GM12878 (cell line): Measurements from ENCODE around the gene IQGAP2. TPM values are rescaled to one million over a fixed set of nuclear protein-coding genes. Genes with fewer than 3 reads are reported as not detected.

Source experiments
- ATAC-seq: fragments of 200-7000 bp; cut with Tn5 transposase; 3 replicates; pipeline ENCODE4 v1.9.1; 2020; ENCODE audit warnings: mild to moderate bottlenecking, moderate library complexity
- BruUV-seq: library from RNA; stranded (reverse); fragments of 400-500 nt; replicated peaks from 2 replicates; lab custom pipeline; 2021; lab: Mats Ljungman, UMichigan
- CTCF ChIA-PET: fragments of 300-600 bp; sonication (Branson Sonifier 250); formaldehyde crosslinking; extraction: SDS; loops from one replicate; lab custom pipeline; 2021; ENCODE audit warnings: inconsistent platforms; lab: Yijun Ruan, JAX
- POLR2A ChIA-PET: fragments of 350-600 bp; formaldehyde crosslinking; extraction: SDS; loops from one replicate; lab custom pipeline; 2021; ENCODE audit warnings: inconsistent platforms; lab: Charles Lee
- RAD21 ChIA-PET: fragments of 300-600 bp; sonication (Branson Sonifier 250); formaldehyde crosslinking; loops from one replicate; lab custom pipeline; 2023; ENCODE audit warnings: antibody characterized with exemption; ENCODE audit not compliant: unreplicated experiment; lab: Charles Lee
- SMC1A ChIA-PET: fragments of 300-600 bp; sonication (Branson Sonifier 250); formaldehyde crosslinking; loops from one replicate; lab custom pipeline; 2023; ENCODE audit not compliant: unreplicated experiment, uncharacterized antibody; lab: Charles Lee
- DNase-seq: peaks from one replicate; pipeline ENCODE4 v3.0.0-alpha.2; 2011; ENCODE audit warnings: low read depth, low spot score
- FAIRE-seq: peaks from 3 replicates; lab custom pipeline; 2011; peaks lifted over from hg19 to GRCh38; lab: Jason Lieb, UNC
- H2AFZ ChIP-seq: 2 replicates; pipeline ENCODE4 v1.6.0; 2011; ENCODE audit warnings: low read depth, low read length, control low read depth; ENCODE audit not compliant: control insufficient read depth
- H3K27ac ChIP-seq: 2 replicates; pipeline ENCODE4 v1.5.1; 2011; ENCODE audit warnings: control low read depth; ENCODE audit not compliant: control insufficient read depth, insufficient read depth
- H3K27me3 ChIP-seq, 2 experiments: replicated peaks in 1 of 2; 2 replicates each; pipeline versions ENCODE4 v1.6.0 to v1.6.1; 2011; ENCODE audit warnings: low read length in 1 of 2; ENCODE audit not compliant: control insufficient read depth in 2 of 2, insufficient read depth in 2 of 2
- H3K36me3 ChIP-seq, 2 experiments: 2 replicates each; pipeline ENCODE4 v1.5.1; 2011; ENCODE audit warnings: low read length in 1 of 2; ENCODE audit not compliant: control insufficient read depth in 2 of 2, insufficient read depth in 2 of 2
- H3K4me1 ChIP-seq: 2 replicates; pipeline ENCODE4 v1.6.1; 2011; ENCODE audit warnings: mild to moderate bottlenecking, low read length, moderate library complexity, mixed read lengths; ENCODE audit not compliant: control insufficient read depth, insufficient read depth
- H3K4me2 ChIP-seq: 2 replicates; pipeline ENCODE4 v1.6.0; 2011; ENCODE audit warnings: control low read depth; ENCODE audit not compliant: control insufficient read depth, insufficient read depth
- H3K4me3 ChIP-seq: fragments of 200-600 bp; sonication (generic); 2 replicates; pipeline ENCODE4 v1.5.1; 2016
- H3K79me2 ChIP-seq: 2 replicates; pipeline ENCODE4 v1.6.0; 2011; ENCODE audit warnings: low read length; ENCODE audit not compliant: control insufficient read depth, insufficient read depth
- H3K9ac ChIP-seq: 2 replicates; pipeline ENCODE4 v1.8.0; 2011; ENCODE audit warnings: low read length, control low read depth, mixed read lengths; ENCODE audit not compliant: control insufficient read depth, insufficient read depth
- H3K9me3 ChIP-seq: replicated peaks from 3 replicates; pipeline ENCODE4 v1.5.1; 2011; ENCODE audit warnings: mild to moderate bottlenecking, low read length; ENCODE audit not compliant: control insufficient read depth, insufficient read depth
- H4K20me1 ChIP-seq: 2 replicates; pipeline ENCODE4 v1.6.0; 2011; ENCODE audit not compliant: control insufficient read depth, insufficient read depth
- ATF2 ChIP-seq: IDR thresholded peaks from 2 replicates; pipeline ENCODE4 v1.6.1; 2012; ENCODE audit warnings: low read length, inconsistent platforms
- BCL11A ChIP-seq: IDR thresholded peaks from 2 replicates; pipeline ENCODE4 v1.6.1; 2011; ENCODE audit warnings: low read depth, low read length
- BCLAF1 ChIP-seq: fragments of 450-650 bp; IDR thresholded peaks from 2 replicates; pipeline ENCODE4 v1.6.1; 2017; ENCODE audit warnings: antibody characterized with exemption, mild to moderate bottlenecking, moderate library complexity
- BMI1 ChIP-seq: fragments of 450-650 bp; IDR thresholded peaks from 2 replicates; pipeline ENCODE4 v1.6.1; 2016; ENCODE audit warnings: mild to moderate bottlenecking, moderate library complexity, borderline replicate concordance
- CBFB ChIP-seq: IDR thresholded peaks from 2 replicates; pipeline ENCODE4 v1.6.1; 2016; ENCODE audit warnings: antibody characterized with exemption, low read depth
- EED ChIP-seq: sonication (generic); IDR thresholded peaks from 2 replicates; pipeline ENCODE4 v1.6.1; 2016; ENCODE audit warnings: antibody characterized with exemption, low read depth
- ETV6 ChIP-seq, 2 experiments: fragments of 450-650 bp in 1 of 2; IDR thresholded peaks in 1 of 2; conservative IDR thresholded peaks in 1 of 2; 2 replicates each; pipeline ENCODE4 v1.6.1; 2014; ENCODE audit warnings: antibody characterized with exemption in 1 of 2, borderline replicate concordance in 1 of 2, low read depth in 1 of 2, mild to moderate bottlenecking in 1 of 2, moderate library complexity in 1 of 2
- IRF3 ChIP-seq: fragments of 450-650 bp; IDR thresholded peaks from 2 replicates; pipeline ENCODE4 v1.6.1; 2014; ENCODE audit warnings: mild to moderate bottlenecking
- NFIC ChIP-seq: IDR thresholded peaks from 2 replicates; pipeline ENCODE4 v1.6.1; 2012; ENCODE audit warnings: low read depth, mild to moderate bottlenecking, inconsistent platforms, low read length, moderate library complexity
- SIX5 ChIP-seq: IDR thresholded peaks from 2 replicates; pipeline ENCODE4 v1.6.1; 2011; ENCODE audit warnings: mild to moderate bottlenecking, low read depth, low read length, moderate library complexity; ENCODE audit not compliant: severe bottlenecking
- SKIL ChIP-seq: fragments of 450-650 bp; IDR thresholded peaks from 2 replicates; pipeline ENCODE4 v1.6.1; 2017; ENCODE audit warnings: mild to moderate bottlenecking, low read depth, inconsistent platforms; ENCODE audit not compliant: poor library complexity, severe bottlenecking
- YBX1 ChIP-seq: fragments of 450-650 bp; IDR thresholded peaks from 2 replicates; pipeline ENCODE4 v1.6.1; 2016; ENCODE audit warnings: antibody characterized with exemption
- ZNF207 ChIP-seq: fragments of 450-650 bp; IDR thresholded peaks from 2 replicates; pipeline ENCODE4 v1.6.1; 2014; ENCODE audit warnings: antibody characterized with exemption, mild to moderate bottlenecking, borderline replicate concordance
- ZSCAN29 ChIP-seq: fragments of 450-650 bp; IDR thresholded peaks from 2 replicates; pipeline ENCODE4 v1.6.1; 2017; ENCODE audit warnings: mild to moderate bottlenecking, moderate library complexity
- WGBS: methylation state at CpG from one replicate; pipeline ENCODE4 v1.1.6; 2016; ENCODE audit warnings: low lambda C conversion rate; ENCODE audit not compliant: insufficient replicate concordance, insufficient coverage; ENCODE audit errors: missing lambda C conversion rate; 5-methylcytosine and 5-hydroxymethylcytosine counted together
- in situ Hi-C: fragments of 300-500 bp; cut with MboI; formaldehyde crosslinking; loops from 9 replicates; pipeline ENCODE4 v1.14.3; 2018; ENCODE audit warnings: mixed read lengths
- intact Hi-C: fragments of 100-400 bp; cut with micrococcal nuclease; formaldehyde crosslinking; loops from one replicate; pipeline ENCODE4 v1.14.2; 2022; ENCODE audit not compliant: unreplicated experiment
- polyA plus RNA-seq, 11 experiments: library from polyadenylated mRNA; depleted of rRNA in 4 of 11; unstranded in 6 of 11; stranded (reverse) in 5 of 11; fragments of >200 nt; fragmentation: Nextera tagmentation in 4 of 11; fragmentation: Illumina TruSeq in 1 of 11; extraction: Ambion mirVana in 4 of 11; extraction: Trizol in 1 of 11; gene quantifications; 1 replicate in 1 of 11; 2 replicates in 10 of 11; pipeline versions ENCODE4 v1.2.1 to v1.2.3, GENCODE V29; 2011 to 2016; ENCODE audit warnings: inconsistent platforms in 2 of 11, missing spikeins in 2 of 11, low read depth in 1 of 11
- total RNA-seq, 4 experiments: library from RNA; depleted of rRNA in 3 of 4; stranded (reverse); fragments of >200 nt in 3 of 4; fragmentation: Illumina TruSeq in 1 of 4; extraction: Trizol in 1 of 4; gene quantifications; 2 replicates each; pipeline versions ENCODE4 v1.2.1 to v1.2.3, GENCODE V29; 2013 to 2021

IQGAP2 gene
- total and polyA plus RNA-seq, 10 of the 15 experiments (the other 5 are each of a cell fraction or from before 2014, with no cell fraction given): 14.5 to 41.4 (median 21.8) TPM

GRCh38 chr5:76408104-76408654 is 5.1 kb downstream of the IQGAP2 start:
- SMC1A ChIA-PET: interaction anchor here (0.7 to 7.7 kb wide), 12 partner anchors 9 to 192 kb away, joined by 3 to 38 read pairs (median 4); no protein-coding TSS in a partner anchor
- H4K20me1 ChIP-seq: no peaks in the 10 kb centered on the region
- BruUV-seq: no TSS peak
- H3K9me3 ChIP-seq: no peaks in the 10 kb centered on the region; the same call in 2 of the 3 replicates
- H3K36me3 ChIP-seq: no peaks in the 10 kb centered on the region
- H2AFZ ChIP-seq: no peak overlapping the region
- H3K4me1 ChIP-seq: peaks cover 21% of the 10 kb centered on the region
- no peak overlapping the region for H3K9ac ChIP-seq
- no peak overlapping the region for H3K27ac ChIP-seq
- peaks cover 40% of the 10 kb centered on the region for H3K79me2 ChIP-seq
- POLR2A ChIA-PET: interaction anchor here (0.6 kb wide), 1 partner anchor 362 kb away, joined by 6 read pairs; no protein-coding TSS in a partner anchor
- in situ Hi-C loops: loop anchor here (5.0 to 10.0 kb wide), 2 partner anchors 134 to 367 kb away; no protein-coding TSS in a partner anchor
- RAD21 ChIA-PET: interaction anchor here (0.6 to 3.6 kb wide), 5 partner anchors 29 to 175 kb away, joined by 3 to 23 read pairs (median 5); no protein-coding TSS in a partner anchor
- DNase-seq (no peak), FAIRE-seq (no peak), ATAC-seq (no peak)
- WGBS: 91% methylated on average over 7 of the region's 7 CpGs
- intact Hi-C loops: loop anchor here (10.0 kb wide), 1 partner anchor 327 kb away; no protein-coding TSS in a partner anchor
- no peak overlapping the region for H3K4me3 ChIP-seq
- H3K4me2 ChIP-seq: no peak overlapping the region
- CTCF ChIA-PET: interaction anchor here (0.6 to 5.3 kb wide), 7 partner anchors 11 to 367 kb away, joined by 3 to 56 read pairs (median 3); no protein-coding TSS in a partner anchor
- H3K27me3 ChIP-seq: no peaks in the 10 kb centered on the region
- TF ChIP-seq CBFB: no peak
- no peak for TF ChIP-seq ATF2
- TF ChIP-seq ZSCAN29: no peak
- no peak for TF ChIP-seq BCL11A
- TF ChIP-seq BMI1: no peak
- no peak for TF ChIP-seq ETV6 (conservative IDR thresholded peaks at IDR 0.05 in 1 of 2, IDR thresholded peaks at IDR 0.05 in 1 of 2; ENCODE audit: borderline replicate concordance in 1 of 2, low read depth in 1 of 2)
- TF ChIP-seq SKIL: no peak
- TF ChIP-seq BCLAF1: no peak
- no peak for TF ChIP-seq SIX5
- no peak for TF ChIP-seq ZNF207
- no peak for TF ChIP-seq EED
- no peak for TF ChIP-seq IRF3
- no peak for TF ChIP-seq YBX1
- no peak for TF ChIP-seq NFIC
